PC-9 (cell line): ENCODE measurements around the gene GNPDA2. TPM values are rescaled to one million over a fixed set of nuclear protein-coding genes. Genes with fewer than 3 reads are reported as not detected.

ENCODE experiments used
- BruUV-seq: library from RNA; stranded (reverse); fragments of 400-500 nt; replicated peaks from 2 replicates; lab custom pipeline; 2021; lab: Mats Ljungman, UMichigan
- CTCF ChIA-PET: fragments of 300-600 bp; sonication (Branson Sonifier 250); formaldehyde crosslinking; loops from one replicate; lab custom pipeline; 2022; ENCODE audit warnings: antibody characterized with exemption; lab: Charles Lee
- POLR2A ChIA-PET: fragments of 300-600 bp; sonication (Branson Sonifier 250); formaldehyde crosslinking; loops from one replicate; lab custom pipeline; 2022; ENCODE audit warnings: antibody characterized with exemption; ENCODE audit not compliant: unreplicated experiment; lab: Charles Lee
- DNase-seq, 2 experiments: peaks; one replicate each; pipeline versions ENCODE4 v3.0.0 to v3.0.0-alpha.2; 2015 to 2022; ENCODE audit warnings: mixed read lengths in 1 of 2
- H2AFZ ChIP-seq: fragments of 200-600 bp; sonication (generic); 2 replicates; pipeline ENCODE4 v1.8.1; 2017; ENCODE audit warnings: antibody characterized with exemption
- H3F3A ChIP-seq: fragments of 200-600 bp; sonication (generic); 2 replicates; pipeline ENCODE4 v1.8.1; 2017; ENCODE audit warnings: antibody characterized with exemption, mild to moderate bottlenecking, low read depth; ENCODE audit not compliant: insufficient read depth
- H3K27ac ChIP-seq: fragments of 200-600 bp; sonication (generic); 2 replicates; pipeline ENCODE4 v1.6.1; 2016; ENCODE audit warnings: mixed run types
- H3K27me3 ChIP-seq: fragments of 200-600 bp; sonication (generic); 2 replicates; pipeline ENCODE4 v1.6.1; 2016; ENCODE audit warnings: low read depth, mixed run types; ENCODE audit not compliant: insufficient read depth
- H3K36me3 ChIP-seq: fragments of 200-600 bp; sonication (generic); 2 replicates; pipeline ENCODE4 v1.6.1; 2016; ENCODE audit warnings: low read depth, mixed run types
- H3K4me1 ChIP-seq: fragments of 200-600 bp; sonication (generic); replicated peaks from 2 replicates; pipeline ENCODE4 v1.6.1; 2016; ENCODE audit warnings: mixed run types; ENCODE audit not compliant: insufficient read depth
- H3K4me2 ChIP-seq: fragments of 200-600 bp; sonication (generic); 2 replicates; pipeline ENCODE4 v1.6.1; 2017; ENCODE audit warnings: mixed run types
- H3K4me3 ChIP-seq: fragments of 200-600 bp; sonication (generic); 2 replicates; pipeline ENCODE4 v1.6.1; 2016; ENCODE audit warnings: mixed run types
- H3K79me2 ChIP-seq: fragments of 200-600 bp; sonication (generic); 2 replicates; pipeline ENCODE4 v1.6.1; 2017; ENCODE audit warnings: low read depth, mixed run types
- H3K9me2 ChIP-seq: fragments of 200-600 bp; sonication (generic); 2 replicates; pipeline ENCODE4 v1.8.1; 2017; ENCODE audit warnings: mild to moderate bottlenecking; ENCODE audit not compliant: insufficient read depth
- H3K9me3 ChIP-seq: fragments of 200-600 bp; sonication (generic); 2 replicates; pipeline ENCODE4 v1.8.1; 2016; ENCODE audit warnings: low read depth; ENCODE audit not compliant: insufficient read depth
- H4K20me1 ChIP-seq: fragments of 200-600 bp; sonication (generic); 2 replicates; pipeline ENCODE4 v1.8.1; 2017; ENCODE audit not compliant: insufficient read depth
- EZH2 ChIP-seq: fragments of 200-600 bp; sonication (generic); IDR thresholded peaks from 2 replicates; pipeline ENCODE4 v1.8.0; 2017; ENCODE audit warnings: antibody characterized with exemption, low read depth
- intact Hi-C: fragments of 100-400 bp; cut with micrococcal nuclease; formaldehyde crosslinking; loops from one replicate; pipeline ENCODE4 v1.10.0; 2022; ENCODE audit not compliant: unreplicated experiment
- total RNA-seq: library from RNA; stranded (reverse); gene quantifications from 2 replicates; pipeline ENCODE4 v1.2.3, GENCODE V29; 2021
- TF ChIP-seq, protein P1 (sequence below): fragments of 200-600 bp; sonication (generic); conservative IDR thresholded peaks from 2 replicates; pipeline ENCODE4 v1.6.1; 2017; ENCODE audit warnings: mixed run types, antibody characterized with exemption, mild to moderate bottlenecking, moderate library complexity

Gene GNPDA2
- total RNA-seq, 1 experiment from 2014 or later: 14.6 TPM

DNA sequence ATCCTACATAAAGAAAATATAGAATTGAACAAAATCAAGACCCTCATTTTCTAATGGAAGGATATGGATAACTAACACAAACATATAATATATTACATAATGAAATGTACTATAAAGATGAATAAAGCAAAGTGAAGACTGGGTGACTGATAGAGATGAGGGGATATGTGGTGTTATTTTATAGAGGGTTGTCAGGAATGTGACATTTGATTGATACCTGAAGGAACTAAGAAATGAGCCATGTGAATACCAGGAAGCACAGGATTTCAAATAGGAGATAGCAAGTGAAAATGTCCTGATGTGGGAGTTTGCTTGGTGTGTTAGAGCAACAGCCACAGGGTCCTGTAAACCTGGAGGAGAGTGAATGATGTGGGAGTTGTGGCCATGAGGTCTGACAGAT, 40.1 kb upstream of the GNPDA2 start:
- H3K4me3 ChIP-seq: no peak overlapping the region
- H3K4me2 ChIP-seq: no peak overlapping the region
- no peaks in the 10 kb centered on the region for H3K36me3 ChIP-seq
- ChIA-PET POLR2A (no interaction called here), CTCF (no interaction called here)
- BruUV-seq: no TSS peak
- H3K79me2 ChIP-seq: no peaks in the 10 kb centered on the region
- no peaks in the 10 kb centered on the region for H3K9me3 ChIP-seq
- H3K4me1 ChIP-seq: no peaks in the 10 kb centered on the region
- H3F3A ChIP-seq: no peaks in the 10 kb centered on the region
- no peak overlapping the region for H3K27ac ChIP-seq
- H2AFZ ChIP-seq: no peak overlapping the region
- no peaks in the 10 kb centered on the region for H4K20me1 ChIP-seq
- no peaks in the 10 kb centered on the region for H3K27me3 ChIP-seq
- no peak for TF ChIP-seq EZH2
- TF ChIP-seq, protein P1, sequence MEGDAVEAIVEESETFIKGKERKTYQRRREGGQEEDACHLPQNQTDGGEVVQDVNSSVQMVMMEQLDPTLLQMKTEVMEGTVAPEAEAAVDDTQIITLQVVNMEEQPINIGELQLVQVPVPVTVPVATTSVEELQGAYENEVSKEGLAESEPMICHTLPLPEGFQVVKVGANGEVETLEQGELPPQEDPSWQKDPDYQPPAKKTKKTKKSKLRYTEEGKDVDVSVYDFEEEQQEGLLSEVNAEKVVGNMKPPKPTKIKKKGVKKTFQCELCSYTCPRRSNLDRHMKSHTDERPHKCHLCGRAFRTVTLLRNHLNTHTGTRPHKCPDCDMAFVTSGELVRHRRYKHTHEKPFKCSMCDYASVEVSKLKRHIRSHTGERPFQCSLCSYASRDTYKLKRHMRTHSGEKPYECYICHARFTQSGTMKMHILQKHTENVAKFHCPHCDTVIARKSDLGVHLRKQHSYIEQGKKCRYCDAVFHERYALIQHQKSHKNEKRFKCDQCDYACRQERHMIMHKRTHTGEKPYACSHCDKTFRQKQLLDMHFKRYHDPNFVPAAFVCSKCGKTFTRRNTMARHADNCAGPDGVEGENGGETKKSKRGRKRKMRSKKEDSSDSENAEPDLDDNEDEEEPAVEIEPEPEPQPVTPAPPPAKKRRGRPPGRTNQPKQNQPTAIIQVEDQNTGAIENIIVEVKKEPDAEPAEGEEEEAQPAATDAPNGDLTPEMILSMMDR: no peak
- no peaks in the 10 kb centered on the region for H3K9me2 ChIP-seq
- DNase-seq: no peak
- intact Hi-C loops: no loop called here

DNA sequence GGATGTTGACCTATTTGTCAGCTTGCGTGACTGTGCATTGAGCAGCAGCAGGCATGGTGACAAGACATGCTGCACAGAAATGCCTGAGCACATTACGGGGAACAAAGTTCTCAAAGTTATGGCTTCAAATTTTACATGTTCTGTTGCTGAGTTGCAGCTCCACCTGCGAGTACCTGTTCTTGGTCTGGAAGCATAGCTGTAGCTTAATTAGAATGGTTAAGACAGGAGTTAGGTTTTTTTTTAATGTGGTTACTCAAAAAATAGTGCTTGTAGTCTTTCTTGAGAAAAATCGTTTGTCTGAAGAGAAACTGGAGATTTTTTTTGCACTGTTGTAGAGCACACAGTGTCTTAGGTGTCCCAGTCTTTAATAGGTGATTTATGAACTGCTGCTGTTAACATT, 38.8 kb upstream of the GNPDA2 start:
- H3K4me2 ChIP-seq: no peak overlapping the region
- H3K9me2 ChIP-seq: no peaks in the 10 kb centered on the region
- H3K9me3 ChIP-seq: no peaks in the 10 kb centered on the region
- H3K36me3 ChIP-seq: no peaks in the 10 kb centered on the region
- H3F3A ChIP-seq: no peaks in the 10 kb centered on the region
- H4K20me1 ChIP-seq: no peaks in the 10 kb centered on the region
- BruUV-seq: no TSS peak
- ChIA-PET CTCF (no interaction called here), POLR2A (no interaction called here)
- H3K79me2 ChIP-seq: no peaks in the 10 kb centered on the region
- intact Hi-C loops: no loop called here
- no peaks in the 10 kb centered on the region for H3K27me3 ChIP-seq
- DNase-seq: no peak
- H3K27ac ChIP-seq: no peak overlapping the region
- no peak overlapping the region for H3K4me3 ChIP-seq
- H3K4me1 ChIP-seq: no peaks in the 10 kb centered on the region
- H2AFZ ChIP-seq: no peak overlapping the region
- TF ChIP-seq, protein P1: no peak
- no peak for TF ChIP-seq EZH2

DNA sequence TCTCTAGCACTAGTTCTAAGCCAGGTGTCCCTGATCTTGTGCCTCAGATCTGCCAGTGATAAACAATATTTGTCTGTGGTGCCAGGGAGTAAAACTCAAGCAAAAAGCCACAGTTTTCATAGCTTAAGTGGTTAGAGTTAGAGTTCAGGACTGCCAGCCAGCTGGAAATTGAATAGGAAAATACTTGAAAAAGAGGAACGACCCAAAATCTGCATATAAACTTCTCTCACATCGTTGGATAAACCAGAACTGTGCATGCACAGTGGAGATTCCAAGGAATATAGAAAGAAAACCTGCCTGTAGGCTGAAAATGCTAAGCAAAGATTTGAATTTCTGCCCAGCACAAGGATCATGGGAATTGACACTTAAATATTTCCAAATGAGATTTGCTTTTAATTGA, 35.0 kb upstream of the GNPDA2 start:
- no TSS peak for BruUV-seq
- Histone ChIP-seq H3K4me1 (no peaks in the 10 kb centered on the region), H3K4me2 (no peak overlapping the region), H3K79me2 (no peaks in the 10 kb centered on the region), H3K27ac (no peak overlapping the region), H3K4me3 (no peak overlapping the region), H3K9me3 (no peaks in the 10 kb centered on the region), H3K27me3 (no peaks in the 10 kb centered on the region), H3K36me3 (no peaks in the 10 kb centered on the region), H2AFZ (no peak overlapping the region), H3K9me2 (no peaks in the 10 kb centered on the region), H4K20me1 (no peaks in the 10 kb centered on the region), H3F3A (no peaks in the 10 kb centered on the region)
- intact Hi-C loops: loop anchor here (2.0 kb wide), 1 partner anchor 1511 kb away; no protein-coding TSS in a partner anchor
- ChIA-PET CTCF (no interaction called here), POLR2A (no interaction called here)
- no peak for TF ChIP-seq EZH2
- TF ChIP-seq, protein P1: no peak
- DNase-seq: no peak
